ENCODE results near the gene PLD6.

PLD6 gene

GRCh38 chr17:17155568-17155967 lies 50.6 kb downstream of the PLD6 start:
- H3K9ac ChIP-seq (ENCODE audit: low read depth, low read length), result no peak overlapping the region
- peaks cover 10% of the 10 kb centered on the region for H3K36me3 ChIP-seq (ENCODE audit: insufficient read depth, low read length)
- no peaks in the 10 kb centered on the region for H3K9me3 ChIP-seq (ENCODE audit: control insufficient read depth, insufficient read depth, low read length)
- H3K4me1 ChIP-seq (ENCODE audit: insufficient read depth, low read length), result no peaks in the 10 kb centered on the region

GRCh38 chr17:17154981-17155380 lies 51.2 kb downstream of the PLD6 start:
- H3K4me1 ChIP-seq (ENCODE audit: insufficient read depth, low read length), result no peaks in the 10 kb centered on the region
- no peaks in the 10 kb centered on the region for H3K9me3 ChIP-seq (ENCODE audit: control insufficient read depth, insufficient read depth, low read length)
- H3K36me3 ChIP-seq (ENCODE audit: insufficient read depth, low read length), result peaks cover 11% of the 10 kb centered on the region
- no peak overlapping the region for H3K9ac ChIP-seq (ENCODE audit: low read depth, low read length)

- no peaks in the 10 kb centered on the region for H3K4me1 ChIP-seq (ENCODE audit: insufficient read depth, low read length)
- peaks cover 10% of the 10 kb centered on the region for H3K36me3 ChIP-seq (ENCODE audit: insufficient read depth, low read length)
- no peaks in the 10 kb centered on the region for H3K9me3 ChIP-seq (ENCODE audit: control insufficient read depth, insufficient read depth, low read length)
- no peak overlapping the region for H3K9ac ChIP-seq (ENCODE audit: low read depth, low read length)
Observed at GRCh38 chr17:17154556-17154955, 51.6 kb downstream of the PLD6 start.

- no peaks in the 10 kb centered on the region for H3K9me3 ChIP-seq (ENCODE audit: control insufficient read depth, insufficient read depth, low read length)
- no peaks in the 10 kb centered on the region for H3K4me1 ChIP-seq (ENCODE audit: insufficient read depth, low read length)
- peaks cover 11% of the 10 kb centered on the region for H3K36me3 ChIP-seq (ENCODE audit: insufficient read depth, low read length)
- no peak overlapping the region for H3K9ac ChIP-seq (ENCODE audit: low read depth, low read length)
Observed at GRCh38 chr17:17153709-17154108, 52.4 kb downstream of the PLD6 start.

GRCh38 chr17:17153071-17153470 lies 53.1 kb downstream of the PLD6 start:
- H3K4me1 ChIP-seq (ENCODE audit: insufficient read depth, low read length), result no peaks in the 10 kb centered on the region
- H3K36me3 ChIP-seq (ENCODE audit: insufficient read depth, low read length), result peaks cover 11% of the 10 kb centered on the region
- no peak overlapping the region for H3K9ac ChIP-seq (ENCODE audit: low read depth, low read length)
- H3K9me3 ChIP-seq (ENCODE audit: control insufficient read depth, insufficient read depth, low read length), result no peaks in the 10 kb centered on the region

GRCh38 chr17:17152385-17152784 lies 53.7 kb downstream of the PLD6 start:
- H3K9ac ChIP-seq (ENCODE audit: low read depth, low read length), result no peak overlapping the region
- no peaks in the 10 kb centered on the region for H3K9me3 ChIP-seq (ENCODE audit: control insufficient read depth, insufficient read depth, low read length)
- H3K4me1 ChIP-seq (ENCODE audit: insufficient read depth, low read length), result no peaks in the 10 kb centered on the region
- H3K36me3 ChIP-seq (ENCODE audit: insufficient read depth, low read length), result peaks cover 16% of the 10 kb centered on the region

- no peaks in the 10 kb centered on the region for H3K9me3 ChIP-seq (ENCODE audit: control insufficient read depth, insufficient read depth, low read length)
- H3K4me1 ChIP-seq (ENCODE audit: insufficient read depth, low read length), result no peaks in the 10 kb centered on the region
- H3K36me3 ChIP-seq (ENCODE audit: insufficient read depth, low read length), result peaks cover 16% of the 10 kb centered on the region
- H3K9ac ChIP-seq (ENCODE audit: low read depth, low read length), result no peak overlapping the region
Observed at GRCh38 chr17:17151962-17152361, 54.2 kb downstream of the PLD6 start.

- Histone ChIP-seq H3K36me3 (ENCODE audit: insufficient read depth, low read length) (peaks cover 16% of the 10 kb centered on the region), H3K9me3 (ENCODE audit: control insufficient read depth, insufficient read depth, low read length) (no peaks in the 10 kb centered on the region), H3K9ac (ENCODE audit: low read depth, low read length) (no peak overlapping the region), H3K4me1 (ENCODE audit: insufficient read depth, low read length) (no peaks in the 10 kb centered on the region)
Observed at GRCh38 chr17:17151541-17151940, 54.6 kb downstream of the PLD6 start.

- Histone ChIP-seq H3K4me1 (ENCODE audit: insufficient read depth, low read length) (no peaks in the 10 kb centered on the region), H3K36me3 (ENCODE audit: insufficient read depth, low read length) (peaks cover 17% of the 10 kb centered on the region), H3K9me3 (ENCODE audit: control insufficient read depth, insufficient read depth, low read length) (no peaks in the 10 kb centered on the region), H3K9ac (ENCODE audit: low read depth, low read length) (no peak overlapping the region)
Observed at GRCh38 chr17:17151055-17151454, 55.1 kb downstream of the PLD6 start.
